ENCODE results near the gene GLI2. TPM values are rescaled to one million over a fixed set of nuclear protein-coding genes. Genes with fewer than 3 reads are reported as not detected.

Gene GLI2
- total and polyA plus RNA-seq, 2 of the 13 experiments (the other 11 are each of a cell fraction or from before 2014, with no cell fraction given): not detected

DNA sequence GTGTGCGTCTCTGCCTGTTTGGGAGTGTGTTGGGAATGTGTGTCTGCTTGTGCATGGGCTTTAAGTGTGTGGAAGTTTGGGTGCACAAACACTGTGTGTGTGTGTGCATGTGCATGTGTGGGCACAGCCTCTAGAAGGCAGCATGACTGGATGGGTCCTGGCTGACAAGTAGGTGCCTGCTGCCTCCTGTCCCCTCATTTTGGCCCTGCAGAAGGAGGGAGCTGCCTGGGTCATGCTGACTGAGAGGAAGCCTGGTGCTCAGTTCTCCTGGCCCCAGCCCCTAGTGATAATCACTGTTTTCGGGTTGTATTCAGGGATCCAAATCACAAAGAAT, 34.1 kb downstream of the GLI2 start:
- in situ Hi-C loops (cut with HindIII; ENCODE audit: extremely low pct_ligation_motif_present, low pct_unique_long_range_greater_than_20kb): no loop called here
- FAIRE-seq (no peak), ATAC-seq (no peak), DNase-seq (ENCODE audit: low spot score) (no peak)
- Histone ChIP-seq H3K27me3 (ENCODE audit: control insufficient read depth in 1 of 2, insufficient read depth in 2 of 2, low read length in 2 of 2) (peaks cover 19 to 84% of the 10 kb centered on the region in 2 experiments; a peak in 4 of 5 replicates), H3K27ac (ENCODE audit: extremely low read length, insufficient read depth, low read length) (no peak overlapping the region), H2AFZ (ENCODE audit: low read length) (no peak overlapping the region), H3K4me3 (replicated peaks in 1 of 3; ENCODE audit: insufficient read depth in 1 of 3, low read depth in 2 of 3, low read length in 3 of 3) (no peak overlapping the region), H3K79me2 (ENCODE audit: insufficient read depth, low read length) (no peaks in the 10 kb centered on the region), H3K9me3 (ENCODE audit: low read length) (no peaks in the 10 kb centered on the region), H3K4me2 (ENCODE audit: low read depth, low read length) (no peak overlapping the region), H3K9ac (ENCODE audit: insufficient read depth, low read depth, low read length) (no peak overlapping the region), H3K36me3 (replicated peaks in 1 of 2; ENCODE audit: control insufficient read depth in 1 of 2, insufficient read depth in 2 of 2, low read length in 2 of 2) (no peaks in the 10 kb centered on the region), H3K4me1 (ENCODE audit: insufficient read depth, low read length) (no peaks in the 10 kb centered on the region), H4K20me1 (ENCODE audit: insufficient read depth, low read length) (no peaks in the 10 kb centered on the region)
- BruUV-seq (replicated peaks): no TSS peak
- TF ChIP-seq TCF7 (IDR thresholded peaks at IDR 0.05; ENCODE audit: low read depth): no peak
- no peak for TF ChIP-seq MATR3 (CRISPR knock-in tag; IDR thresholded peaks at IDR 0.05)
- TF ChIP-seq REPIN1 (CRISPR knock-in tag; IDR thresholded peaks at IDR 0.05; ENCODE audit: borderline replicate concordance, low read depth): no peak
- TF ChIP-seq MTF2 (CRISPR knock-in tag; IDR thresholded peaks at IDR 0.05; ENCODE audit: borderline replicate concordance): no peak
- TF ChIP-seq, protein P1, sequence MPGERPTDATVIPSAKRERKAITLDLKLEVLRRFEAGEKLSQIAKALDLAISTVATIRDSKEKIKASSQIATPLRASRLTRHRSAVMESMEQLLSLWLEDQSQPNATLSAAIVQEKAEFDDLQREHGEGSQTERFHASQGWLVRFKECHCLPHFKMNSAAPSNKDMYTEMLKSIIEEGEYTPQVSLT (CRISPR knock-in tag; IDR thresholded peaks at IDR 0.05; ENCODE audit: borderline replicate concordance, low read depth): no peak
- WGBS (ENCODE audit: low lambda C conversion rate): 27% methylated on average over 1 of the region's 2 CpGs
- ChIA-PET CTCF (ENCODE audit: low intra/inter-chr PET ratio, low total read pairs) (no interaction called here), POLR2A (no interaction called here)
- intact Hi-C loops (cut with micrococcal nuclease; ENCODE audit: unreplicated experiment): no loop called here

DNA sequence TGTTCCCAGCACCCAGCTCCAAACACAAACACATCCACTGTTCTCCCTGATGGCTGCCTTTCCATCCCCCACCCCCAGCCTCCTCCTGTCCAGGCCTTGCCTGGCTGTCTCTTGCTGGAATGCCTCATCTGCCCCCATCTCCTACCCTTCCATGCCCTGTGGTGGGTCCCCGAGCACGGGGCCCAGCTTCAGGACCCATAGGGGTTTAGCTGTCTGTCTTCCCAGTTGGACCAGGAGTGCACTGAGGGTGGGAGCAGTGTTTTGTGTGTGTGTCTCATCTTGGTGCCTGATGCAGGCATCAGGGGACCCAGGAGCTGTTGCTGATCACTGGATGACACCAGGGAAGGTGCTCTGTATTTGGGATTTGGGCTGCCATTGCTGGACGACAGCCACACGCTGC, 34.5 kb downstream of the GLI2 start:
- Histone ChIP-seq H3K27ac (ENCODE audit: extremely low read length, insufficient read depth, low read length) (no peak overlapping the region), H4K20me1 (ENCODE audit: insufficient read depth, low read length) (no peaks in the 10 kb centered on the region), H3K79me2 (ENCODE audit: insufficient read depth, low read length) (no peaks in the 10 kb centered on the region), H3K9me3 (ENCODE audit: low read length) (no peaks in the 10 kb centered on the region), H3K4me3 (replicated peaks in 1 of 3; ENCODE audit: insufficient read depth in 1 of 3, low read depth in 2 of 3, low read length in 3 of 3) (no peak overlapping the region), H3K9ac (ENCODE audit: insufficient read depth, low read depth, low read length) (no peak overlapping the region), H3K36me3 (replicated peaks in 1 of 2; ENCODE audit: control insufficient read depth in 1 of 2, insufficient read depth in 2 of 2, low read length in 2 of 2) (no peaks in the 10 kb centered on the region), H3K4me1 (ENCODE audit: insufficient read depth, low read length) (no peaks in the 10 kb centered on the region), H2AFZ (ENCODE audit: low read length) (no peak overlapping the region), H3K4me2 (ENCODE audit: low read depth, low read length) (no peak overlapping the region), H3K27me3 (ENCODE audit: control insufficient read depth in 1 of 2, insufficient read depth in 2 of 2, low read length in 2 of 2) (peaks cover 16 to 84% of the 10 kb centered on the region in 2 experiments; a peak in 4 of 5 replicates)
- 3% methylated on average over 4 of the region's 4 CpGs for WGBS (ENCODE audit: low lambda C conversion rate)
- ATAC-seq (no peak), DNase-seq (ENCODE audit: low spot score) (no peak), FAIRE-seq (no peak)
- POLR2A ChIA-PET: no interaction called here
- intact Hi-C loops (cut with micrococcal nuclease; ENCODE audit: unreplicated experiment): no loop called here
- CTCF ChIA-PET (ENCODE audit: low intra/inter-chr PET ratio, low total read pairs): no interaction called here
- in situ Hi-C loops (cut with HindIII; ENCODE audit: extremely low pct_ligation_motif_present, low pct_unique_long_range_greater_than_20kb): no loop called here
- TF ChIP-seq MAFG (CRISPR knock-in tag; IDR thresholded peaks at IDR 0.05): no peak
- no peak for TF ChIP-seq YEATS2 (CRISPR knock-in tag; IDR thresholded peaks at IDR 0.05; ENCODE audit: borderline replicate concordance)
- no peak for TF ChIP-seq GATA4 (IDR thresholded peaks at IDR 0.05; ENCODE audit: borderline replicate concordance, low read depth)
- no TSS peak for BruUV-seq (replicated peaks)
